Measurements from ENCODE around the gene KIF20B.

KIF20B gene

GRCh38 chr10:89666138-89666537 is 35.3 kb upstream of the KIF20B start:
- ChIA-PET CTCF (interaction anchor here (0.6 kb wide), 1 partner anchor 392 kb away, joined by 3 read pairs; no protein-coding TSS in a partner anchor), POLR2A (ENCODE audit: low non-redundant PET) (no interaction called here)
- TF ChIP-seq CTCF (conservative IDR thresholded peaks at IDR 0.05; ENCODE audit: low read depth): no peak
- DNase-seq (ENCODE audit: low spot score): no peak
- no peak overlapping the region for H3K27ac ChIP-seq

GRCh38 chr10:89668386-89669071 is 32.9 kb upstream of the KIF20B start:
- TF ChIP-seq CTCF (conservative IDR thresholded peaks at IDR 0.05; ENCODE audit: low read depth): no peak
- no peak overlapping the region for H3K27ac ChIP-seq
- ChIA-PET POLR2A (ENCODE audit: low non-redundant PET) (no interaction called here), CTCF (no interaction called here)
- DNase-seq (ENCODE audit: low spot score): no peak

- no peak for TF ChIP-seq CTCF (conservative IDR thresholded peaks at IDR 0.05; ENCODE audit: low read depth)
- ChIA-PET POLR2A (ENCODE audit: low non-redundant PET) (no interaction called here), CTCF (interaction anchor here (0.6 to 0.8 kb wide), 2 partner anchors 61 to 510 kb away, joined by 3 read pairs; no protein-coding TSS in a partner anchor)
- DNase-seq (ENCODE audit: low spot score): no peak
- H3K27ac ChIP-seq: no peak overlapping the region
Measured at GRCh38 chr10:89669985-89670384, 31.4 kb upstream of the KIF20B start.

- POLR2A ChIA-PET (ENCODE audit: low non-redundant PET): no interaction called here
- TF ChIP-seq CTCF (conservative IDR thresholded peaks at IDR 0.05; ENCODE audit: low read depth): no peak
- no peak overlapping the region for H3K27ac ChIP-seq
- DNase-seq (ENCODE audit: low spot score): no peak
- CTCF ChIA-PET: interaction anchor here (0.5 kb wide), 1 partner anchor 14 kb away, joined by 3 read pairs; no protein-coding TSS in a partner anchor
Measured at GRCh38 chr10:89670926-89671325, 30.5 kb upstream of the KIF20B start.

GRCh38 chr10:89677341-89677740 is 24.0 kb upstream of the KIF20B start:
- DNase-seq (ENCODE audit: low spot score): no peak
- ChIA-PET POLR2A (ENCODE audit: low non-redundant PET) (interaction anchor here (0.6 kb wide), 1 partner anchor 25 kb away, joined by 3 read pairs; no protein-coding TSS in a partner anchor), CTCF (interaction anchor here (0.6 to 1.0 kb wide), 3 partner anchors 15 to 59 kb away, joined by 3 to 5 read pairs (median 5); no protein-coding TSS in a partner anchor)
- H3K27ac ChIP-seq: no peak overlapping the region
- TF ChIP-seq CTCF (conservative IDR thresholded peaks at IDR 0.05; ENCODE audit: low read depth): no peak

- no peak overlapping the region for H3K27ac ChIP-seq
- no peak for TF ChIP-seq CTCF (conservative IDR thresholded peaks at IDR 0.05; ENCODE audit: low read depth)
- ChIA-PET POLR2A (ENCODE audit: low non-redundant PET) (no interaction called here), CTCF (no interaction called here)
- no peak for DNase-seq (ENCODE audit: low spot score)
Measured at GRCh38 chr10:89679986-89680385, 21.4 kb upstream of the KIF20B start.

Data from RWPE1 (cell line).